Endothelial cell of umbilical vein (primary cell): ENCODE measurements around the gene PTPRE. TPM values are rescaled to one million over a fixed set of nuclear protein-coding genes. Genes with fewer than 3 reads are reported as not detected.

ENCODE experiments used
- BruUV-seq: library from RNA; stranded (reverse); fragments of 400-500 nt; replicated peaks from 2 replicates; lab custom pipeline; 2021; lab: Mats Ljungman, UMichigan
- CTCF ChIA-PET: fragments of 300-600, 350-600 bp; sonication (Branson Sonifier 250); formaldehyde crosslinking; loops from one replicate; lab custom pipeline; 2021; ENCODE audit warnings: antibody characterized with exemption, inconsistent platforms; lab: Charles Lee
- POLR2A ChIA-PET: fragments of 300-600, 350-600 bp; sonication (Branson Sonifier 250); formaldehyde crosslinking; loops from one replicate; lab custom pipeline; 2021; ENCODE audit warnings: antibody characterized with exemption, inconsistent platforms; lab: Charles Lee
- DNase-seq: peaks from one replicate; pipeline ENCODE4 v3.0.0-alpha.2; 2011; ENCODE audit warnings: low read depth, low spot score
- FAIRE-seq: peaks from 2 replicates; lab custom pipeline; 2011; peaks lifted over from hg19 to GRCh38; lab: Jason Lieb, UNC
- H2AFZ ChIP-seq: 2 replicates; pipeline ENCODE4 v1.6.0; 2012; ENCODE audit warnings: low read depth, low read length, control low read depth, inconsistent platforms
- H3K27ac ChIP-seq: 2 replicates; pipeline ENCODE4 v1.5.1; 2011; ENCODE audit warnings: low read depth, mild to moderate bottlenecking, control low read depth, low read length, moderate library complexity; ENCODE audit not compliant: insufficient read depth
- H3K27me3 ChIP-seq, 2 experiments: 2 replicates each; pipeline versions ENCODE4 v1.6.0 to v1.6.1; 2011; ENCODE audit warnings: low read length in 2 of 2, mixed read lengths in 1 of 2; ENCODE audit not compliant: control insufficient read depth in 2 of 2, insufficient read depth in 2 of 2
- H3K36me3 ChIP-seq, 2 experiments: 2 replicates in 1 of 2; 3 replicates in 1 of 2; pipeline ENCODE4 v1.5.1; 2011; ENCODE audit warnings: low read length in 2 of 2, mild to moderate bottlenecking in 1 of 2, moderate library complexity in 1 of 2; ENCODE audit not compliant: control insufficient read depth in 2 of 2, insufficient read depth in 2 of 2; ENCODE audit errors: extremely low read depth in 1 of 2
- H3K4me1 ChIP-seq: 3 replicates; pipeline ENCODE4 v1.5.1; 2011; ENCODE audit warnings: mild to moderate bottlenecking, low read length; ENCODE audit not compliant: control insufficient read depth, insufficient read depth; ENCODE audit errors: extremely low read depth
- H3K4me2 ChIP-seq: 2 replicates; pipeline ENCODE4 v1.6.1; 2011; ENCODE audit warnings: low read length, control low read depth, mixed read lengths; ENCODE audit not compliant: insufficient read depth
- H3K4me3 ChIP-seq, 3 experiments: fragments of 200-600 bp in 1 of 3; sonication (generic), shearing (Covaris generic) in 1 of 3; replicated peaks in 1 of 3; 2 replicates each; pipeline ENCODE4 v1.5.1; 2011 to 2016; ENCODE audit warnings: control low read depth in 3 of 3, low read length in 3 of 3, mild to moderate bottlenecking in 2 of 3, inconsistent platforms in 1 of 3, low read depth in 1 of 3, moderate library complexity in 1 of 3; ENCODE audit not compliant: insufficient read depth in 1 of 3
- H3K79me2 ChIP-seq: 2 replicates; pipeline ENCODE4 v1.6.0; 2012; ENCODE audit warnings: low read length, inconsistent platforms; ENCODE audit not compliant: control insufficient read depth, insufficient read depth
- H3K9ac ChIP-seq: replicated peaks from 2 replicates; pipeline ENCODE3; 2011; ENCODE audit warnings: low read length, control low read depth; ENCODE audit not compliant: insufficient read depth; ENCODE audit errors: extremely low read depth
- H3K9me1 ChIP-seq: replicated peaks from 3 replicates; pipeline ENCODE4 v1.6.0; 2011; ENCODE audit warnings: mild to moderate bottlenecking, low read length; ENCODE audit not compliant: control insufficient read depth, insufficient read depth; ENCODE audit errors: extremely low read depth
- H3K9me3 ChIP-seq: replicated peaks from 2 replicates; pipeline ENCODE4 v1.5.1; 2012; ENCODE audit warnings: low read length, inconsistent platforms; ENCODE audit not compliant: control insufficient read depth, insufficient read depth
- H4K20me1 ChIP-seq: replicated peaks from 2 replicates; pipeline ENCODE3; 2011; ENCODE audit warnings: mild to moderate bottlenecking, low read length; ENCODE audit not compliant: control insufficient read depth, insufficient read depth; ENCODE audit errors: extremely low read depth
- EZH2 ChIP-seq: IDR thresholded peaks from 2 replicates; pipeline ENCODE4 v1.6.1; 2012; ENCODE audit warnings: borderline replicate concordance, low read depth, mild to moderate bottlenecking, moderate library complexity, low read length, inconsistent platforms; ENCODE audit not compliant: severe bottlenecking
- FOS ChIP-seq: IDR thresholded peaks from 2 replicates; pipeline ENCODE4 v1.6.1; 2011; ENCODE audit warnings: mild to moderate bottlenecking, low read length, moderate library complexity, borderline replicate concordance; ENCODE audit not compliant: insufficient read depth
- GATA2 ChIP-seq: IDR thresholded peaks from 2 replicates; pipeline ENCODE4 v1.7.0; 2011; ENCODE audit warnings: low read depth, mild to moderate bottlenecking, moderate library complexity, mixed read lengths, low read length; ENCODE audit not compliant: insufficient read length, insufficient read depth
- JUN ChIP-seq: IDR thresholded peaks from 2 replicates; pipeline ENCODE4 v1.6.1; 2011; ENCODE audit warnings: borderline replicate concordance, low read depth; ENCODE audit not compliant: insufficient read length, insufficient read depth
- MYC ChIP-seq: IDR thresholded peaks from one replicate; pipeline ENCODE4 v1.6.1; 2011; ENCODE audit warnings: mild to moderate bottlenecking, low read depth, low read length
- POLR2A ChIP-seq: IDR thresholded peaks from 2 replicates; pipeline ENCODE4 v1.6.1; 2012; ENCODE audit warnings: low read depth, mild to moderate bottlenecking, control low read depth, low read length
- POLR2AphosphoS5 ChIP-seq: IDR thresholded peaks from 2 replicates; pipeline ENCODE4 v1.6.1; 2012; ENCODE audit warnings: low read depth, mild to moderate bottlenecking, control low read depth, low read length, moderate library complexity; ENCODE audit not compliant: insufficient read depth
- dilution Hi-C: fragments of 300-500 bp; cut with MboI; formaldehyde crosslinking; loops from one replicate; pipeline ENCODE4 v1.15.0; 2019; ENCODE audit warnings: low sequenced_read_pairs; ENCODE audit not compliant: extremely low pct_ligation_motif_present
- intact Hi-C: fragments of 100-400 bp; cut with micrococcal nuclease; formaldehyde crosslinking; loops from one replicate; pipeline ENCODE4 v1.10.0; 2022
- polyA plus RNA-seq, 4 experiments: library from polyadenylated mRNA; depleted of rRNA in 3 of 4; stranded (reverse) in 3 of 4; unstranded in 1 of 4; fragments of >200 nt; gene quantifications; 2 replicates each; pipeline versions ENCODE4 v1.2.1 to v1.2.3, GENCODE V29; 2011 to 2012; ENCODE audit warnings: missing spikeins in 1 of 4
- total RNA-seq: library from RNA; stranded (reverse); gene quantifications from 2 replicates; pipeline ENCODE4 v1.2.3, GENCODE V29; 2021
- TF ChIP-seq, protein P1 (sequence below), 2 donors: IDR thresholded peaks; 1 replicate in 1 of 2; 2 replicates in 1 of 2; pipeline ENCODE4 v1.5.1; 2011; ENCODE audit warnings: low read length in 2 of 2, mild to moderate bottlenecking in 2 of 2, moderate library complexity in 2 of 2, control low read depth in 1 of 2, inconsistent platforms in 1 of 2, low read depth in 1 of 2; ENCODE audit not compliant: insufficient read depth in 1 of 2; ENCODE audit errors: extremely low read depth in 1 of 2
- TF ChIP-seq, protein P2 (sequence below): IDR thresholded peaks from 2 replicates; pipeline ENCODE4 v1.6.1; 2011; ENCODE audit not compliant: insufficient read depth, insufficient read length

Gene PTPRE
- total and polyA plus RNA-seq, 2 donors (not counting 3 experiments of a cell fraction or from before 2014, with no cell fraction given) = 37.3 to 116 TPM

DNA sequence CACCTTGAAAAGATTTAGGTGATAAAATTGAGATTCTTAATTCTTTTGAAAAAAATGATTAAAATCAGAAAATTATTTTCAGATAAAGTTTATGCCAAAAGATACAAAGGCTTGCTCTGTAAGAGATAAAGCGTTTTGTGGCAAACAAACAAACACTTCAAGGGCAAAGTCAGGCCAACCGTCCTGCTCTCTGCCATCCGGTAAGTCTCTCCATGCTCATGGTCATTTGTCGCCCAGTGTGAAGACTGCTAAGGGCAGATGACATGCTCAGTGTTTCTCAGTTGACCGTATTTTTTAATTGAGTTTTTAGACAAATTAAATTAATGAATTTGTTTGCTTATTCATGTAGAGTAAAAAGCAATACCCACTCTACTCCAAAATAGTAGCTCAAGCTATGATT, 60.0 kb downstream of the PTPRE start:
- Histone ChIP-seq H4K20me1 (no peaks in the 10 kb centered on the region), H3K4me2 (no peak overlapping the region), H3K9me3 (no peaks in the 10 kb centered on the region), H3K27ac (no peak overlapping the region), H3K9ac (no peak overlapping the region), H3K79me2 (no peaks in the 10 kb centered on the region), H3K9me1 (no peaks in the 10 kb centered on the region), H3K27me3 (no peaks in the 10 kb centered on the region), H3K36me3 (peaks cover 0 to 4% of the 10 kb centered on the region in 2 experiments), H3K4me1 (peaks cover 20% of the 10 kb centered on the region), H2AFZ (no peak overlapping the region), H3K4me3 (no peak overlapping the region)
- CTCF ChIA-PET = no interaction called here
- dilution Hi-C loops = no loop called here
- intact Hi-C loops = no loop called here
- DNase-seq (no peak), FAIRE-seq (no peak)
- POLR2A ChIA-PET = no interaction called here
- no TSS peak for BruUV-seq
- TF ChIP-seq, protein P1, sequence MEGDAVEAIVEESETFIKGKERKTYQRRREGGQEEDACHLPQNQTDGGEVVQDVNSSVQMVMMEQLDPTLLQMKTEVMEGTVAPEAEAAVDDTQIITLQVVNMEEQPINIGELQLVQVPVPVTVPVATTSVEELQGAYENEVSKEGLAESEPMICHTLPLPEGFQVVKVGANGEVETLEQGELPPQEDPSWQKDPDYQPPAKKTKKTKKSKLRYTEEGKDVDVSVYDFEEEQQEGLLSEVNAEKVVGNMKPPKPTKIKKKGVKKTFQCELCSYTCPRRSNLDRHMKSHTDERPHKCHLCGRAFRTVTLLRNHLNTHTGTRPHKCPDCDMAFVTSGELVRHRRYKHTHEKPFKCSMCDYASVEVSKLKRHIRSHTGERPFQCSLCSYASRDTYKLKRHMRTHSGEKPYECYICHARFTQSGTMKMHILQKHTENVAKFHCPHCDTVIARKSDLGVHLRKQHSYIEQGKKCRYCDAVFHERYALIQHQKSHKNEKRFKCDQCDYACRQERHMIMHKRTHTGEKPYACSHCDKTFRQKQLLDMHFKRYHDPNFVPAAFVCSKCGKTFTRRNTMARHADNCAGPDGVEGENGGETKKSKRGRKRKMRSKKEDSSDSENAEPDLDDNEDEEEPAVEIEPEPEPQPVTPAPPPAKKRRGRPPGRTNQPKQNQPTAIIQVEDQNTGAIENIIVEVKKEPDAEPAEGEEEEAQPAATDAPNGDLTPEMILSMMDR (IDR thresholded peaks at IDR 0.05; ENCODE audit: extremely low read depth in 1 of 2, insufficient read depth in 1 of 2, low read depth in 1 of 2, low read length in 2 of 2) = no peak
- TF ChIP-seq JUN (no peak), FOS (no peak), EZH2 (no peak), POLR2AphosphoS5 (no peak), GATA2 (no peak), POLR2A (no peak), MYC (no peak)
- TF ChIP-seq, protein P2, sequence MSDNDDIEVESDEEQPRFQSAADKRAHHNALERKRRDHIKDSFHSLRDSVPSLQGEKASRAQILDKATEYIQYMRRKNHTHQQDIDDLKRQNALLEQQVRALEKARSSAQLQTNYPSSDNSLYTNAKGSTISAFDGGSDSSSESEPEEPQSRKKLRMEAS = no peak
